ENCODE results near the gene ZNF891.

Gene ZNF891

DNA sequence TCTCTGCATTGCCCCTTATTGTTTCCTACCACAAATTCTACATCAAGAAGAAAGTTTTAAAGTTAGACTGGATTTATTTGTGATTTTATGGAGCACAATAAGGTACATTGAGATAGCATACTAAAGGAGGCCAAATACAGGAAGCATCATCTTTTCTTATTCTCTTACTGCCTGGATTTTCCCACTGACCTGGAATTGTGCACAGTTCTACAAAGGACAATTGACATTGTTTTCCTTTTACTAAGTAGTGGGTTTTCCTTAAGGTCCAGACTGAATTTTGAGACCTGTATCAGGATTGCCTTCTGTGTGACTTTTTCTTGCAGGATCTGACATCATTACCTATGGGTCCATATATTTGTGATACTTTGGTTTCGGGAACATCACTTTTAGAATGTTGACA lies 68.1 kb downstream of the ZNF891 start:
- DNase-seq (ENCODE audit: low spot score) = no peak

DNA sequence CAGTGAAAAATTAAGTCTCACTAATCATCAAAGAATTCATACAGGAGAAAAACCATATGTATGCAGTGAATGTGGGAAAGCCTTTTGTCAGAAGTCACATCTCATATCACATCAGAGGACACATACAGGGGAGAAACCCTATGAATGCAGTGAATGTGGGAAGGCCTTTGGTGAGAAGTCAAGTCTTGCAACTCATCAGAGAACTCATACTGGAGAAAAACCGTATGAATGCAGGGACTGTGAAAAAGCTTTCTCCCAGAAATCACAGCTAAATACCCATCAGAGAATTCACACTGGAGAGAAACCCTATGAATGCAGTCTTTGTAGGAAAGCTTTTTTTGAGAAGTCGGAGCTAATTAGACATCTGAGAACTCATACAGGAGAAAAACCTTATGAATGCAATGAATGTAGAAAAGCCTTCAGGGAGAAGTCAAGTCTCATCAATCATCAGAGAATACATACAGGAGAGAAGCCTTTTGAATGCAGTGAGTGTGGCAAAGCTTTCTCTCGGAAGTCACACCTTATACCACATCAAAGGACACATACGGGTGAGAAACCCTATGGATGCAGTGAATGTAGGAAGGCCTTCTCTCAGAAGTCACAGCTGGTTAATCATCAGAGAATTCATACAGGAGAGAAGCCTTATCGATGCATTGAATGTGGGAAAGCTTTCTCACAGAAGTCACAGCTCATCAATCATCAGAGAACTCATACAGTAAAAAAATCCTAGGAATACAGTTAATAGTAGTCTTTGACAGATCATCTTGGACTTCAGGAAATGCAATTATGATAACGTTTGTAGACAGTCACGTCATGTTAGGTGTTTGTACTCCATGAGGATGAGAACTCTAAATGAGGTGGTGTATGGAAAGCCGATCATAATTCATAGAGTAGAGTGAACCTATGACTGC lies 71.6 kb downstream of the ZNF891 start:
- no peak for DNase-seq (ENCODE audit: low spot score)

DNA sequence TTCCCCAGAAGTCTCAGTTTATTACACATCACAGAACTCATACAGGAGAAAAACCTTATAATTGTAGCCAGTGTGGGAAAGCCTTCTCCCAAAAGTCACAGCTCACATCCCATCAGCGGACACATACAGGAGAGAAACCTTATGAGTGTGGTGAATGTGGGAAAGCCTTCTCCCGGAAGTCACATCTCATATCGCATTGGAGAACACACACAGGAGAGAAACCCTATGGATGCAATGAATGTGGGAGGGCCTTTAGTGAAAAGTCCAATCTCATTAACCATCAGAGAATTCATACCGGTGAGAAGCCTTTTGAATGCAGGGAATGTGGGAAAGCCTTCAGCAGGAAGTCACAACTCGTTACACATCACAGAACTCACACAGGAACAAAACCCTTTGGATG lies 72.6 kb downstream of the ZNF891 start:
- DNase-seq (ENCODE audit: low spot score) = no peak

Measured in ecto neural progenitor cell (in vitro differentiated cells).